ENCODE results near the gene UPF3A.
A peak's percentile ranks its signal among the peaks of the same experiment; 100 is the strongest.
"Not testable (repeated sequence)": the region's sequence is repeated elsewhere in the genome, so short reads cannot be mapped to it uniquely, and the experiment has no call there.

Gene UPF3A

DNA sequence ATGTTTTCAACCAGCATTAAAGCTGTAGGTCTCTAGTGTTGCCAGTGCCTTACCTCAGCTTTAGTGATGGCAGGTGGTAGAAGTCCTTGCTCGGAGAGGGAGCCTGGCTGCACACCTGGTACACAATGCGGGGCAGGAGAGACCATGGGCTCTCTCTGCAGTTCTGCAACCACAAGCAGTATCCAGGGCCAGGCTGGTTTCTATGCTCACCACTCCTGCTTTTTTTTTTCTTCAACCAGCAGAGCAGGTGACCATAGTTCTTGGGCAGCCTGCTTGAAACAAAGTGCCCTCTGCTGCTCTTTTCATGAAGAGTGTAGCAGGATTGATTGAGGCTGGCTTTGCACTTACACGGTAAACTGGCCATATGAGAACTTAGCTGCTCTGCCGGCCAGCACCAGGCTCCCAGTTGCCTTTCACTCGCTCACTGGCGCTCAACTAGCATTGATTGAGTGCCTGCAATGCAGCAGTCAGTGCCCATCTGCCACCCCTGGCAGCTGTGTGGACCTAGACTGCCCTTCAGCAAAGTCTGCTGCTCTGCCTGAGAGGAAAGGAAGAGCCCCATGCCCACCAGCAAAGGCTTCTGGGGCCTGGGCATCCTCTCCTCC, 28.5 kb downstream of the UPF3A start:
- DNase-seq = no peak

GRCh38 chr13:114310956-114311355, 29.6 kb downstream of the UPF3A start:
- DNase-seq = no peak

- no peak for DNase-seq
Observed at GRCh38 chr13:114311387-114311786, 30.0 kb downstream of the UPF3A start.

GRCh38 chr13:114311908-114312307, 30.5 kb downstream of the UPF3A start:
- DNase-seq = no peak

- DNase-seq = peak; percentile 12
Observed at GRCh38 chr13:114313061-114313860, 31.9 kb downstream of the UPF3A start.

DNA sequence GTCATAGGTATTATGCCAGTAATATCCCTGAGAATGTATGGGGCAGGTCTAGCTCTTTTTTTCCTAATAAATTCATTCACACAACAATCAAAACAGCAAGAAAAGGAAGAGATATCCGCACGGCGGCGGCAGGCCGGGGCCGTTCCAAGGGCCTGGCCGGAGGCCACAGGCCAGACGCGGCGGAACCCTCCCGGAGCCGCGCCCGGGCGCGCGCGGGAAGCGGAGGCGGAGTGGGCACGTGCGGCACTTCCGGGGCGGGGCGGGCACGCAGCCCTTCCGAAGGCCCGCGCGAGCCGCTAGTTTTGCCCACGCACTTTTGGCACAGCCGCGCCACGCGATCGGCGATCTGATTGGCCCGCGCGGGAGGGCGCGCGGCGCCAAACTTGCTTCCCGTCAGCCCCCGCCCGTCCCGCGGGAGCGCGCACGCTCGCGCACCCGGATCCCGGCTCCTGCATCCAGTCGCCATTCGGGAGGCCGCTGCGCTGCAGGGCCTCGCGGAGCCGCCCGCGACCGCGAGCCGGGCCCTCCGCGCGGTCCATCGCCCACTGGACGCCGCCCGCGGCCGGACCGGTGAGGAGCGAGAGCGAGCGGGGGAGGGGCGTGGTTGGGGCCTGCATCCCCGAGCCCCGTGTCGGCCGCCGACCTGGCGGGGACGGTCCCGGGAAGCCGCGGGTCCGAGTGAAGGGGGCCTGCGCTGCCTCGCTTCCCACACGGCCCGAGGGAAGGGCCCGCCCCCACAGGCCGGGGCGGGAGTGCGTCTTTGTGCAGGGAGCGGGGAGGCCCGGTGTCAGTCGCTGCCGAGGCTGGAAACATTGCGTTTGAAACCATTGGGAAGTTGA, 32.9 kb downstream of the UPF3A start, which contains the start of gene CHAMP1:
Gene CHAMP1 (plus strand): TSS at position 430 of the 839 bp plus-strand sequence. CDS start 9,340 bp downstream, outside the sequence.
- peak; percentile 87 for DNase-seq

DNA sequence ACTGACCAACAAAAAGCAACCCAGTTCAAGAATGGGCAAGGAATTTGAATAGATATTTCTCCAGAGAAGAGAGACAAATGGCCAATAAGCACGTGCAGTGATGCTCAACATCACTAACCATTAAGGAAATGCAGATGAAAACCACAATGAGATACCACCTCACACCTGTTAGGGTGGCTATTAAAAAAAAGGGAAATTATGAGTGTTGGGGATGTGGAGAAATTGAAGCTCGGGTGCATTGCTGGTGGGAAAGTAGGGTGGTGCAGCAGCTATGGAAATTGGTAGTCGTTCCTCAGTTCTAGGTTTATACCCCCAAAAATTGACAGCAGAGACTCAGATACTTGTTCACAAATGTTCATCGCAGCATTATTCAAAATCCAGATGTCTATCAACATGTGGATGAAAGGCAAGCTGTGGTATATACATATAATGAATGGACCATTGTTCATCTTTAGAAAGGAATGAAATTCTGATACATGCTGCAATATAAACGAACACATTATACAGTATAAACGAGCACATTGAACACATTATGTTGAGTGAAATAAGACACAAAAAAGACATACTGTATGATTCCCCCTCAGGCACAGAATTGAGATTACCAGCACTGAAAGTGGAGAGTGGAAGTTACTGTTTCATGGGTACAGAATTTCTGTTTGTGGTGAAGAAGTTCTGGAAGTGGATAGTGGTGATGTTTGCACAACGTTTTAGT, 33.8 kb downstream of the UPF3A start:
- DNase-seq = no peak

GRCh38 chr13:114318624-114319023, 37.2 kb downstream of the UPF3A start:
- no peak for DNase-seq

DNA sequence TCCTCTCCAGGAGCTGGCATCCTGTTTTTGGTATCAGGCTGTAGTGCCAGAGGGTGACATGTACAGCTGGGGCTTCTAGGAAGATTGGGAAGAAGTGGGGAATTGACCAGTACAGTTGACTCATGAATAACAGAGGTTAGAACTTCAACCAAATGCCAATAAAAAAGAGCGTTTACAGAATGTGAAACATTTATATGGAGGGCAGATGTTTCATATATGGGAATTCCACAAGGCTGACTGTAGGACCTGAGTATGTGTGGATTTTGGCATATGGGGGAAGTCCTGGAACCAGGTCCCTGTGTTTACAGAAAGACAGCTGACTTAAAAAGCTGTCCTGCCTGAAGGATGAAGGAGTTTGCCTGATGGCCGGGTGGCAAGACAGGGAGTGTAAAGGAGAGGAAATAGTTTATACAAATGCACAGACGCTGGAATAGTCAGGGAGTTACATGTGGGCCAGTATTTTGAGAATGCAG, 38.1 kb downstream of the UPF3A start:
- DNase-seq = no peak

GRCh38 chr13:114320065-114320464, 38.7 kb downstream of the UPF3A start:
- no peak for DNase-seq

DNA sequence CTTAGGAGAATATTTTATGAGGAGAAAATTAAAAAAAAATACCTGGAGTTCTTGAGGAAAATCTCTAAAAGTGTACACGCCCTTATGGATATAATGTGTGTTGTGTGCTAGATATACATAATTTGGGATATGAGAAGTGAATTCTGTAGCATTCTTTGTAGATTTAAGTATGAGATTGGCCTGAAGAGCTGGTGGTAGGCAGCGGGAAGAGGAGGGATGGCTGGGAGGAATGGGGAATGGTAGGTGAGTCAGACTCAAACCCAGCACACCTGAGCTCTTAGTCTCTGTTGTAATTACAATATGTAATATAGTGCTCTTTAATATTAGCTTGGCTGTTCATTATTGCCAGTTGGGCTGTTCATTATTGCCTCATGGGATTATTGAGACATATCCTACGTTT, 39.9 kb downstream of the UPF3A start:
- DNase-seq = no peak

DNA sequence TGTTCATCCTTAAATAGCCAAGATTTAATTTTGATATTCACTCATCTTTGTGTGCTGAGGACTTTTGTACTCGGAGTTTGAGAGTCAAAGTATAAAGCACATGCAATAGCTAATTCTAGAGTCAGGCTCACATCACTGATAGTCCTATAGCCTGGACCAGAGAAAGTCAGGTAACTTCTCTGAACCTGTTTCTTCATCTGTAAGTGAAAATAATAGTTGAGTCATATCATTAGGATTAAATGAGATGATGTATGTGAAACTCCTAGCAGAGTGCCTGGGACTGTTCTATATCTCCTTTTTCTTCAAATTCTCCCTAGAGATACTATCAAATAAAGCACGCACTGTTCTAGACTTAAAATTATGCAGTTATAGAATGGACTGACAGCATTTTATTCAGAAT, 41.9 kb downstream of the UPF3A start:
- no peak for DNase-seq

- no peak for DNase-seq
Observed at GRCh38 chr13:114324334-114324733, 42.9 kb downstream of the UPF3A start.

- no peak for DNase-seq
Observed at GRCh38 chr13:114325729-114326128, 44.3 kb downstream of the UPF3A start.

GRCh38 chr13:114328034-114328433, 46.6 kb downstream of the UPF3A start:
- no peak for DNase-seq

DNA sequence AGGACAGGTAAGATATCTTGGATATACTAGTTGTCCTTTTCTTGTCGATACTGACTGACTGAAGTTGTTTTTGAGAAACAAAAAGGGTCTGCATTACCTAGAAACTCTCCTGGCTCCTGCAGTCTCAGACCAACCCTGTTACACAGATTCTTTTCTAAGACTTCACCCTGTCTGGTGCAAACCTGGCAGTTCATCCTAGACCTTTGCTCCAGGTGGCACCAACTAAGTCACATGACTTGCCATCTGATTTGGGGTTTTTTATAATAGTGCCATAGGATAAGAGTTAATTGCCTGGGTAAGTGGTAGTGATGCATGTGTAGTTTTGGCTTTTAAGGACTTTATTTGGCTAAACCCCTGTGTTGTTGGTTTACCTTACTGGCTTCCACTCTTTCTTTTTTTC, 47.2 kb downstream of the UPF3A start:
- no peak for DNase-seq

- DNase-seq = no peak
Observed at GRCh38 chr13:114330086-114330485, 48.7 kb downstream of the UPF3A start.

GRCh38 chr13:114333881-114334280, 52.5 kb downstream of the UPF3A start:
- not testable (repeated sequence) for DNase-seq

DNA sequence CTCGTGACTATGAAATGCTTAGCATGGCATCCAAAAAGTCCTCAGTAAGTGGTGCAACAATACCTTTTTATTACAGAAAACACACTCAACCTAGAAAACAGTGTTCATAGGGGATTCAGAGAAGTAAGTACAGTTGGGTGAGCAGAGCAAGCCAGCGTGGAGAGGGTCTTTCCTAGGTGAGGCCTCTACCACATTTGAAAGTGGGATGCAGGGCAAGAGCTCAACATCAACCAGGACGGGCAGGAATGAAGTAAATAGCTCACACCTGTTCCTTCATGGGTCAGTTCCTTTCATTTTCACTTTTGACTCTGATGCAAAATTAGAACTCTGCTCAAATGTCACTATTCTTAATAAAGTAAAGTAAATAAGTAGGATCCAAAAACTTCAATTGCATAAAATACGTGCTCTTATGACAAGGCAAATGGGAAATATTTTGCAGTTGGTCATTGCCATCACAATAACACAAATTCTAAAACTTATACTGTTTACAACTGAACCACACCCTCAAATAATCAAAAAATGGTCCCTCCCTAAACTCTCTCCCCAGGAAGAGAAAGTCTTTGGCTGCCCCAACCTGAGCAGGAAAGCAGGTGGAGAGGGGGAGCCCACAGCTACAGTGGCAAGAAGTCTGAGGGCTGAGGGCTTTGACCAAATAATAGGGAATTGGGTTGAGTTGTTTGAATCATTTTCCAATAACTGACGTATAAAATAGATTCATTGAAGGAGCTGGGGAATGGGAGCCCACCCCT, 53.1 kb downstream of the UPF3A start:
- DNase-seq = no peak

- not testable (repeated sequence) for DNase-seq
Observed at GRCh38 chr13:114336457-114336856, 55.1 kb downstream of the UPF3A start.

GRCh38 chr13:114338959-114339358, 57.6 kb downstream of the UPF3A start:
- DNase-seq = no peak
